ENCODE results near the gene GADD45A. TPM values are rescaled to one million over a fixed set of nuclear protein-coding genes. Genes with fewer than 3 reads are reported as not detected.

Gene GADD45A
- total and polyA plus RNA-seq, 2 donors (not counting 1 experiment from before 2014, with no cell fraction given): 41.7 to 133 TPM

DNA sequence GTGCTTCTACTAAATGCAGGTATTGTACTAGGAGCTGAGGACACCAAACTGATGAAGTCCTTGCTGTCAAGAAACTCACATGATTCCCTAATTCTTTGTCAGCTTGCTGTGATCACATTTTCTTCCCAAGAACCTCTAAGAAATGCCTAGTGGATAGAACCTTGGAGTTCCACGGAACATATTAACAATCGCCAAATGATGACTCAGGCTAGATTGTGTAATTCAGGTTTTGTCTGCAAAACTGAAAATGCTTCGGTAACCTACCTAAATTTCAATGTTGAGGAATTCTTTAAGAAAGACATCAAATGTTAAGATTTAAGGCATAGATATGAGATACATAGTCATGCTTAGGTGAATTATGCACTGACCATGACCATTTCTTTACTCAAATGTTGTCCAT lies 1.7 kb upstream of the GADD45A start:
- peak; percentile 75 to 87 for DNase-seq (ENCODE audit: low read depth in 2 of 2)

DNA sequence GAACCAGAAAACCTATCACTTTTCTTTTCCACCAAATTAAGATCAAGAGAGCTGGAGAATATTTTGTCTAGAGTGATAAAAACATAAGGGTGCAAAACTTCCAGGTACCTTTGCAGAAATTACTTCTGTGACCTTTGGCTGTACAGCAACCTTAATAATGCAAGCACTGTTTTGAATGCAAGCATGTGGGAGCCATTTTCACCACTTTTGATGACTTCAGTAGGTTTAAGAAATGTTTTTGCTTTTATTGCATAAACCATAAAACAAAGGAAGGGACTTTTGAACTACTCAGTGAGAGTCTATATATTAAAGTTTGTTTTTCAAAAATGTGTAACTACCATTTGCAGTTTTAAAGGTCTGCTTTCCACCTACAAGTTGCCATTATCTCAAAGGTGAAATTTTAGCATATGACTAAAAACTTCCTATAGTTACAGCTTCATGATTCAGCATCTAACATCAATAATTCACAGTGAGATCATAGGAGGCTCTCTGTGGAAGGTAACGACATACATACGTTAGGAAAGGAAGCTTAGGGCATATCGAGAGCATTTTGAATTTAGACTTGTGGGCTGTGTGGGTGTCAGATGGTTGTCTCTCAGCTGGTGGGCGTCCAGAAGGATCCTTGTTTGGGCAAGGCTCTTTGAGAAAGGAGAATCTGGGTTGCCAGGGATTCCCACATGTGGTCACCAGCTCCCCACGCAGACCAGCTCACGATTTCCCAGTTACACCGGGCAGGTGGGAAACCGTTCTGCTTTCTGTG lies 1.1 kb upstream of the GADD45A start:
- peak overlapping the region; percentile 35 to 97 (median 62) for H3K4me3 ChIP-seq (replicated peaks in 1 of 4; ENCODE audit: control extremely low read depth in 1 of 4, insufficient read depth in 1 of 4, low read depth in 3 of 4, low read length in 4 of 4)
- H4K20me1 ChIP-seq (ENCODE audit: control insufficient read depth, extremely low read depth, insufficient read depth, low read length): no peaks in the 10 kb centered on the region
- H3K27me3 ChIP-seq (ENCODE audit: control insufficient read depth, insufficient read depth, low read length): no peaks in the 10 kb centered on the region
- peak overlapping the region; percentile 91 for H3K4me2 ChIP-seq (ENCODE audit: extremely low read depth, insufficient read depth, low read length)
- H3K9ac ChIP-seq (ENCODE audit: insufficient read depth, low read length): peak overlapping the region; percentile 26
- peaks cover 6% of the 10 kb centered on the region for H3K36me3 ChIP-seq (ENCODE audit: control insufficient read depth, insufficient read depth, low read length)
- peak overlapping the region; percentile 82 for H3K27ac ChIP-seq (ENCODE audit: insufficient read depth, low read length)
- H3K79me2 ChIP-seq (ENCODE audit: control insufficient read depth, insufficient read depth, low read length): peaks cover 27% of the 10 kb centered on the region
- peaks cover 15% of the 10 kb centered on the region for H3K4me1 ChIP-seq (ENCODE audit: control insufficient read depth, extremely low read depth, insufficient read depth, low read length)
- H3K9me3 ChIP-seq (ENCODE audit: control insufficient read depth, insufficient read depth, low read depth, low read length): no peaks in the 10 kb centered on the region
- H2AFZ ChIP-seq (ENCODE audit: low read length): peak overlapping the region; percentile 34
- peak; percentile 30 to 76 for DNase-seq (ENCODE audit: low read depth in 2 of 2)
- TF ChIP-seq, protein P1, sequence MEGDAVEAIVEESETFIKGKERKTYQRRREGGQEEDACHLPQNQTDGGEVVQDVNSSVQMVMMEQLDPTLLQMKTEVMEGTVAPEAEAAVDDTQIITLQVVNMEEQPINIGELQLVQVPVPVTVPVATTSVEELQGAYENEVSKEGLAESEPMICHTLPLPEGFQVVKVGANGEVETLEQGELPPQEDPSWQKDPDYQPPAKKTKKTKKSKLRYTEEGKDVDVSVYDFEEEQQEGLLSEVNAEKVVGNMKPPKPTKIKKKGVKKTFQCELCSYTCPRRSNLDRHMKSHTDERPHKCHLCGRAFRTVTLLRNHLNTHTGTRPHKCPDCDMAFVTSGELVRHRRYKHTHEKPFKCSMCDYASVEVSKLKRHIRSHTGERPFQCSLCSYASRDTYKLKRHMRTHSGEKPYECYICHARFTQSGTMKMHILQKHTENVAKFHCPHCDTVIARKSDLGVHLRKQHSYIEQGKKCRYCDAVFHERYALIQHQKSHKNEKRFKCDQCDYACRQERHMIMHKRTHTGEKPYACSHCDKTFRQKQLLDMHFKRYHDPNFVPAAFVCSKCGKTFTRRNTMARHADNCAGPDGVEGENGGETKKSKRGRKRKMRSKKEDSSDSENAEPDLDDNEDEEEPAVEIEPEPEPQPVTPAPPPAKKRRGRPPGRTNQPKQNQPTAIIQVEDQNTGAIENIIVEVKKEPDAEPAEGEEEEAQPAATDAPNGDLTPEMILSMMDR (conservative IDR thresholded peaks at IDR 0.05 in 1 of 2, IDR thresholded peaks at IDR 0.05 in 1 of 2; ENCODE audit: low read depth in 1 of 2, low read length in 2 of 2): no peak
- TF ChIP-seq EZH2 (IDR thresholded peaks at IDR 0.05; ENCODE audit: low read length, missing control alignments): no peak

More for the DNA sequence above, 1.7 kb upstream of the GADD45A start:
- Histone ChIP-seq H3K36me3 (ENCODE audit: control insufficient read depth, insufficient read depth, low read length) (peaks cover 3% of the 10 kb centered on the region), H3K4me3 (replicated peaks in 1 of 4; ENCODE audit: control extremely low read depth in 1 of 4, insufficient read depth in 1 of 4, low read depth in 3 of 4, low read length in 4 of 4) (peak overlapping the region; percentile 23 to 70 (median 39)), H3K27ac (ENCODE audit: insufficient read depth, low read length) (peak overlapping the region; percentile 82), H3K4me1 (ENCODE audit: control insufficient read depth, extremely low read depth, insufficient read depth, low read length) (peaks cover 13% of the 10 kb centered on the region), H2AFZ (ENCODE audit: low read length) (no peak overlapping the region), H3K9ac (ENCODE audit: insufficient read depth, low read length) (no peak overlapping the region), H3K27me3 (ENCODE audit: control insufficient read depth, insufficient read depth, low read length) (no peaks in the 10 kb centered on the region), H3K4me2 (ENCODE audit: extremely low read depth, insufficient read depth, low read length) (peak overlapping the region; percentile 91), H3K79me2 (ENCODE audit: control insufficient read depth, insufficient read depth, low read length) (peaks cover 25% of the 10 kb centered on the region), H3K9me3 (ENCODE audit: control insufficient read depth, insufficient read depth, low read depth, low read length) (no peaks in the 10 kb centered on the region), H4K20me1 (ENCODE audit: control insufficient read depth, extremely low read depth, insufficient read depth, low read length) (no peaks in the 10 kb centered on the region)
- TF ChIP-seq, protein P1 (conservative IDR thresholded peaks at IDR 0.05 in 1 of 2, IDR thresholded peaks at IDR 0.05 in 1 of 2; ENCODE audit: low read depth in 1 of 2, low read length in 2 of 2): no peak
- TF ChIP-seq EZH2 (IDR thresholded peaks at IDR 0.05; ENCODE audit: low read length, missing control alignments): no peak

DNA sequence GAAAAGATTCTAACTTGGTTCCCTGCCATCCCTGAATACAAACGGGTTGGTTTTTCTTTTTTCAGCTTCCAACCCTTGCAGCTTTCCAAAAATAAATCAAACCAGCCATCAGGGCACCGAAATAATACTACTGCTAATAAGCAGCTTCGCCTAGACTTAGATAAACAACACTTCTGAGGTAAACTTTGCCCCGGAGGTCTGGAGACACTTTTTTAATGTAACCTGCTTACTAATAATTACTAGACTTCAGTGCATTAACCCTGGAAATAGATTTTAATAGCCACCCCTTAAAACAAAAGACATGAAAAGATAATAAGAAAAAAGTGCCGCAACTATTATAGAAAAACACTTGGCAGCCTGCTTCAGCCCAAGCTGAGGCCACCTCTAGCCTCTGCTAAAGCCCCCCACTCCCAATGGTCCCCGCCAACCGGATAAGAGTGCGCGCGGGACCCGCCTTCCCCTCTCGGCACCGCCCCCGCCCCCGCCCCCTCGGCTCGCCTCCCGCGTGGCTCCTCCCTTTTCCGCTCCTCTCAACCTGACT lies 405 bp upstream of the GADD45A start:
- DNase-seq (ENCODE audit: low read depth in 2 of 2): no peak
- Histone ChIP-seq H2AFZ (ENCODE audit: low read length) (peak overlapping the region; percentile 34), H3K36me3 (ENCODE audit: control insufficient read depth, insufficient read depth, low read length) (peaks cover 6% of the 10 kb centered on the region)

More for the DNA sequence above, 405 bp upstream of the GADD45A start:
- Histone ChIP-seq H3K79me2 (ENCODE audit: control insufficient read depth, insufficient read depth, low read length) (peaks cover 27% of the 10 kb centered on the region), H3K27me3 (ENCODE audit: control insufficient read depth, insufficient read depth, low read length) (no peaks in the 10 kb centered on the region), H3K4me3 (replicated peaks in 1 of 4; ENCODE audit: control extremely low read depth in 1 of 4, insufficient read depth in 1 of 4, low read depth in 3 of 4, low read length in 4 of 4) (peak overlapping the region; percentile 35 to 97 (median 62)), H3K4me1 (ENCODE audit: control insufficient read depth, extremely low read depth, insufficient read depth, low read length) (peaks cover 15% of the 10 kb centered on the region), H4K20me1 (ENCODE audit: control insufficient read depth, extremely low read depth, insufficient read depth, low read length) (no peaks in the 10 kb centered on the region), H3K9ac (ENCODE audit: insufficient read depth, low read length) (peak overlapping the region; percentile 26), H3K4me2 (ENCODE audit: extremely low read depth, insufficient read depth, low read length) (peak overlapping the region; percentile 91), H3K27ac (ENCODE audit: insufficient read depth, low read length) (peak overlapping the region; percentile 82), H3K9me3 (ENCODE audit: control insufficient read depth, insufficient read depth, low read depth, low read length) (no peaks in the 10 kb centered on the region)
- TF ChIP-seq, protein P1 (conservative IDR thresholded peaks at IDR 0.05 in 1 of 2, IDR thresholded peaks at IDR 0.05 in 1 of 2; ENCODE audit: low read depth in 1 of 2, low read length in 2 of 2): no peak
- TF ChIP-seq EZH2 (IDR thresholded peaks at IDR 0.05; ENCODE audit: low read length, missing control alignments): no peak

All from fibroblast of lung (primary cell).